PC-3 (cell line): ENCODE results near the gene DAND5. TPM values are rescaled to one million over a fixed set of nuclear protein-coding genes. Genes with fewer than 3 reads are reported as not detected.

Source experiments
- ATAC-seq: fragments of 200-7000 bp; cut with Tn5 transposase; 2 replicates; pipeline ENCODE4 v1.9.1; 2020; ENCODE audit warnings: mild to moderate bottlenecking, moderate library complexity
- BruUV-seq: library from RNA; stranded (reverse); fragments of 400-500 nt; replicated peaks from 2 replicates; lab custom pipeline; 2021; lab: Mats Ljungman, UMichigan
- CTCF ChIA-PET: fragments of 300-600 bp; sonication (Branson Sonifier 250); formaldehyde crosslinking; loops from one replicate; lab custom pipeline; 2022; ENCODE audit warnings: antibody characterized with exemption; lab: Charles Lee
- POLR2A ChIA-PET: fragments of 300-600 bp; sonication (Branson Sonifier 250); formaldehyde crosslinking; loops from one replicate; lab custom pipeline; 2022; ENCODE audit warnings: antibody characterized with exemption; ENCODE audit not compliant: unreplicated experiment; lab: Charles Lee
- DNase-seq: peaks from one replicate; pipeline ENCODE4 v3.0.0-alpha.2; 2015
- H2AFZ ChIP-seq: fragments of 300-600 bp; sonication (generic); 2 replicates; pipeline ENCODE4 v1.6.0; 2016; ENCODE audit warnings: antibody characterized with exemption, low read length
- H3F3A ChIP-seq: fragments of 300-600 bp; sonication (generic); one replicate; pipeline ENCODE4 v1.6.0; 2017; ENCODE audit warnings: antibody characterized with exemption, low read length, control low read depth, mild to moderate bottlenecking; ENCODE audit not compliant: unreplicated experiment
- H3K27ac ChIP-seq: fragments of 300-600 bp; sonication (generic); 2 replicates; pipeline ENCODE4 v1.5.1; 2016; ENCODE audit warnings: mild to moderate bottlenecking, low read length
- H3K27me3 ChIP-seq: fragments of 300-600 bp; sonication (generic); 2 replicates; pipeline ENCODE4 v1.6.1; 2016; ENCODE audit warnings: low read length, mixed read lengths
- H3K36me3 ChIP-seq: fragments of 300-600 bp; sonication (generic); 2 replicates; pipeline ENCODE4 v1.6.1; 2016; ENCODE audit warnings: low read depth, mixed run types, low read length, mixed read lengths
- H3K4me1 ChIP-seq: fragments of 300-600 bp; sonication (generic); 2 replicates; pipeline ENCODE4 v1.5.1; 2016; ENCODE audit warnings: low read length; ENCODE audit not compliant: insufficient read depth
- H3K4me2 ChIP-seq: fragments of 300-600 bp; sonication (generic); 2 replicates; pipeline ENCODE4 v1.6.0; 2016; ENCODE audit warnings: low read length
- H3K4me3 ChIP-seq: fragments of 300-600 bp; sonication (generic); 2 replicates; pipeline ENCODE4 v1.5.1; 2016; ENCODE audit warnings: mild to moderate bottlenecking, low read length, mixed read lengths
- H3K79me2 ChIP-seq: fragments of 300-600 bp; sonication (generic); 2 replicates; pipeline ENCODE4 v1.6.1; 2017; ENCODE audit warnings: low read length, mixed read lengths
- H3K9ac ChIP-seq: fragments of 300-600 bp; sonication (generic); 2 replicates; pipeline ENCODE4 v1.6.0; 2016; ENCODE audit warnings: mild to moderate bottlenecking, low read length
- H3K9me2 ChIP-seq: fragments of 300-600 bp; sonication (generic); replicated peaks from 2 replicates; pipeline ENCODE4 v1.6.1; 2016; ENCODE audit warnings: mixed run types, low read length, mixed read lengths
- H3K9me3 ChIP-seq: fragments of 300-600 bp; sonication (generic); 2 replicates; pipeline ENCODE4 v1.6.1; 2016; ENCODE audit warnings: low read length, mixed read lengths
- H4K20me1 ChIP-seq: fragments of 300-600 bp; sonication (generic); 2 replicates; pipeline ENCODE4 v1.6.1; 2016; ENCODE audit warnings: low read length, mixed read lengths
- EZH2 ChIP-seq: fragments of 300-600 bp; sonication (generic); IDR thresholded peaks from one replicate; pipeline ENCODE4 v1.6.1; 2017; ENCODE audit warnings: antibody characterized with exemption, mild to moderate bottlenecking, low read length; ENCODE audit not compliant: unreplicated experiment
- EZH2phosphoT487 ChIP-seq: fragments of 300-600 bp; sonication (generic); IDR thresholded peaks from 2 replicates; pipeline ENCODE4 v1.6.1; 2018; ENCODE audit warnings: mild to moderate bottlenecking, antibody characterized with exemption, low read length, borderline replicate concordance
- intact Hi-C: fragments of 100-400 bp; cut with micrococcal nuclease; formaldehyde crosslinking; loops from 2 replicates; pipeline ENCODE4 v1.9.0; 2023
- total RNA-seq: library from RNA; depleted of rRNA; stranded (reverse); fragments of >200 nt; gene quantifications from 2 replicates; pipeline ENCODE4 v1.2.3, GENCODE V29; 2014
- TF ChIP-seq, protein P1 (sequence below): fragments of 300-600 bp; sonication (generic); conservative IDR thresholded peaks from 2 replicates; pipeline ENCODE4 v1.5.1; 2017; ENCODE audit warnings: antibody characterized with exemption, low read depth, mild to moderate bottlenecking, low read length

Gene DAND5
- total RNA-seq, 1 experiment from 2014 or later: 0.55 TPM

DNA sequence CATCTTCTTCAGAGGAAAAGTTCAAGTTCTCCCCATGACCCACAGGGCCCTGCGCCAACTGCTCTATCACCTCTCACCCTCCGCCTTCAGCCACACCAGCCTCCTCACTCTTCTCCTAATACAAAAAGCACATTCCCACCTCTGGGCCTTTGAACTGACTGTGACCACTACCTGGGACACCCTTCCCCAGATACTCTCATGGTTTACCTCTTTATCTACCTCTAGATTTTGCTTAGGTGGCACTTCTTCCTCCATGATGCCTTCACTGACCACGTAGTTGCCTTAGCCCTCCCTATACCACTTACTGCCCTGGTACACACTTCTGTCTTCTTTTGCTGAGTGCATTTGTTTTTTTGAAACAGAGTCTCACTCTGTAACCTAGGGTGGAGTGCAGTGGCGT is 46.4 kb upstream of the DAND5 start:
- H2AFZ ChIP-seq: no peak overlapping the region
- no peaks in the 10 kb centered on the region for H4K20me1 ChIP-seq
- peaks cover 44% of the 10 kb centered on the region for H3K36me3 ChIP-seq
- H3F3A ChIP-seq: no peaks in the 10 kb centered on the region
- H3K79me2 ChIP-seq: no peaks in the 10 kb centered on the region
- ATAC-seq (no peak), DNase-seq (no peak)
- BruUV-seq: no TSS peak
- intact Hi-C loops: no loop called here
- H3K4me2 ChIP-seq: no peak overlapping the region
- peaks cover 3% of the 10 kb centered on the region; the same call in 1 of the 2 replicates for H3K4me1 ChIP-seq
- ChIA-PET CTCF (no interaction called here), POLR2A (no interaction called here)
- no peak overlapping the region for H3K27ac ChIP-seq
- TF ChIP-seq EZH2phosphoT487 (no peak), EZH2 (no peak)
- TF ChIP-seq, protein P1, sequence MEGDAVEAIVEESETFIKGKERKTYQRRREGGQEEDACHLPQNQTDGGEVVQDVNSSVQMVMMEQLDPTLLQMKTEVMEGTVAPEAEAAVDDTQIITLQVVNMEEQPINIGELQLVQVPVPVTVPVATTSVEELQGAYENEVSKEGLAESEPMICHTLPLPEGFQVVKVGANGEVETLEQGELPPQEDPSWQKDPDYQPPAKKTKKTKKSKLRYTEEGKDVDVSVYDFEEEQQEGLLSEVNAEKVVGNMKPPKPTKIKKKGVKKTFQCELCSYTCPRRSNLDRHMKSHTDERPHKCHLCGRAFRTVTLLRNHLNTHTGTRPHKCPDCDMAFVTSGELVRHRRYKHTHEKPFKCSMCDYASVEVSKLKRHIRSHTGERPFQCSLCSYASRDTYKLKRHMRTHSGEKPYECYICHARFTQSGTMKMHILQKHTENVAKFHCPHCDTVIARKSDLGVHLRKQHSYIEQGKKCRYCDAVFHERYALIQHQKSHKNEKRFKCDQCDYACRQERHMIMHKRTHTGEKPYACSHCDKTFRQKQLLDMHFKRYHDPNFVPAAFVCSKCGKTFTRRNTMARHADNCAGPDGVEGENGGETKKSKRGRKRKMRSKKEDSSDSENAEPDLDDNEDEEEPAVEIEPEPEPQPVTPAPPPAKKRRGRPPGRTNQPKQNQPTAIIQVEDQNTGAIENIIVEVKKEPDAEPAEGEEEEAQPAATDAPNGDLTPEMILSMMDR: no peak
- H3K9ac ChIP-seq: no peak overlapping the region
- H3K27me3 ChIP-seq: no peaks in the 10 kb centered on the region
- H3K9me2 ChIP-seq: no peaks in the 10 kb centered on the region
- no peaks in the 10 kb centered on the region for H3K9me3 ChIP-seq
- H3K4me3 ChIP-seq: no peak overlapping the region

DNA sequence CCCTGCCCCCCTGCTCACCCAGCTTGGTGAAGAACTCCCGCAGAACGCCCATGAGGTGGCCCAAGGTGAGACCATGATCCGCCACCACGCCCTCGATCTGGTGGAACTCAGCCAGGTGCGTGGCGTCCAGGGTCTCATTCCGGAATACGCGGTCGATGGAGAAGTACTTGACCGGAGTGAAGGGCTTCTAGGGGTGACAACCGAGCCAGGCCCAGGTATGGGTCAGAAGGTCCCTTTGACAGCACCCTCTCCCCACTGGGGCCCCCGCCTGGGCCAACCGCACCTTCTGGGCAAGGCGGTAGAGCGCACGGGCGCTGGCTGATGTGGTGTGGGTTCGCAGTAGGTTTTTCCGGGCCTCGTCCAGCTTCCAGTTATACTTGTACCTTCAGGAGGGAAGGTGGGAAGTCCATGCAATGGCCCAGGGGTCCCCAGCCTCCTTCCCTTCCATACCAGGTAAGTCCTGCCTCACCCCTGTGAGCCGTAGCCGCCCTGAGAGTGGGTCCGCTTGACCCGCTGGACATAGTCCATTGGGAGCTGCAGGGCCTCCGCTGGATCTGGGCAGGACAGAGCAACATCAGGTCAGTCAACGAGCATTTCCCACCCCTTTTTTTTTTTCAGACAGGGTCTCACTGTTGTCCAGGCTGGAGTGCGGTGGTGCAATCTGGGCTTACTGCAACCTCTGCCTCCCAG is 44.6 kb upstream of the DAND5 start:
- H3K9me2 ChIP-seq: no peaks in the 10 kb centered on the region
- ATAC-seq (no peak), DNase-seq (no peak)
- H3K9me3 ChIP-seq: no peaks in the 10 kb centered on the region
- H3K79me2 ChIP-seq: 0 out of 2 replicates have a peak, but pooled peaks cover 4% of the 10 kb centered on the region
- no peaks in the 10 kb centered on the region for H3K4me1 ChIP-seq
- no peaks in the 10 kb centered on the region for H4K20me1 ChIP-seq
- H3F3A ChIP-seq: no peaks in the 10 kb centered on the region
- intact Hi-C loops: no loop called here
- H3K4me2 ChIP-seq: no peak overlapping the region
- no peak overlapping the region for H2AFZ ChIP-seq
- H3K36me3 ChIP-seq: peaks cover 60% of the 10 kb centered on the region
- CTCF ChIA-PET: no interaction called here
- TF ChIP-seq EZH2phosphoT487 (no peak), EZH2 (no peak)
- TF ChIP-seq, protein P1: no peak
- no peaks in the 10 kb centered on the region for H3K27me3 ChIP-seq
- H3K9ac ChIP-seq: no peak overlapping the region
- H3K4me3 ChIP-seq: no peak overlapping the region
- H3K27ac ChIP-seq: no peak overlapping the region
- BruUV-seq: no TSS peak
- POLR2A ChIA-PET: no interaction called here

- Histone ChIP-seq H3K27ac (no peak overlapping the region), H2AFZ (no peak overlapping the region), H3K9ac (no peak overlapping the region), H3K36me3 (peaks cover 48% of the 10 kb centered on the region), H3K27me3 (no peaks in the 10 kb centered on the region), H3K79me2 (peaks cover 46% of the 10 kb centered on the region), H3K4me1 (peaks cover 14% of the 10 kb centered on the region), H4K20me1 (0 out of 2 replicates have a peak, but pooled peaks cover 4% of the 10 kb centered on the region), H3F3A (no peaks in the 10 kb centered on the region), H3K9me3 (no peaks in the 10 kb centered on the region), H3K4me3 (no peak overlapping the region), H3K4me2 (no peak overlapping the region), H3K9me2 (no peaks in the 10 kb centered on the region)
- TF ChIP-seq EZH2 (no peak), EZH2phosphoT487 (no peak)
- TF ChIP-seq, protein P1: peak; percentile 3; the same call in 1 of the 2 replicates
- CTCF ChIA-PET: no interaction called here
- no peak for DNase-seq
- intact Hi-C loops: no loop called here
- POLR2A ChIA-PET: no interaction called here
- no peak for ATAC-seq
- no TSS peak for BruUV-seq
Measured at GRCh38 chr19:12930002-12930645, 39.3 kb upstream of the DAND5 start.
